ENCODE results near the gene CD58.
A peak's percentile ranks its signal among the peaks of the same experiment; 100 is the strongest.

The CD58 gene

GRCh38 chr1:116538544-116538943, 32.3 kb downstream of the CD58 start:
- DNase-seq (ENCODE audit: low spot score) = no peak

GRCh38 chr1:116537898-116538297, 32.9 kb downstream of the CD58 start:
- no peak for DNase-seq (ENCODE audit: low spot score)

GRCh38 chr1:116537040-116537831, 33.6 kb downstream of the CD58 start:
- no peak for DNase-seq (ENCODE audit: low spot score)

DNA sequence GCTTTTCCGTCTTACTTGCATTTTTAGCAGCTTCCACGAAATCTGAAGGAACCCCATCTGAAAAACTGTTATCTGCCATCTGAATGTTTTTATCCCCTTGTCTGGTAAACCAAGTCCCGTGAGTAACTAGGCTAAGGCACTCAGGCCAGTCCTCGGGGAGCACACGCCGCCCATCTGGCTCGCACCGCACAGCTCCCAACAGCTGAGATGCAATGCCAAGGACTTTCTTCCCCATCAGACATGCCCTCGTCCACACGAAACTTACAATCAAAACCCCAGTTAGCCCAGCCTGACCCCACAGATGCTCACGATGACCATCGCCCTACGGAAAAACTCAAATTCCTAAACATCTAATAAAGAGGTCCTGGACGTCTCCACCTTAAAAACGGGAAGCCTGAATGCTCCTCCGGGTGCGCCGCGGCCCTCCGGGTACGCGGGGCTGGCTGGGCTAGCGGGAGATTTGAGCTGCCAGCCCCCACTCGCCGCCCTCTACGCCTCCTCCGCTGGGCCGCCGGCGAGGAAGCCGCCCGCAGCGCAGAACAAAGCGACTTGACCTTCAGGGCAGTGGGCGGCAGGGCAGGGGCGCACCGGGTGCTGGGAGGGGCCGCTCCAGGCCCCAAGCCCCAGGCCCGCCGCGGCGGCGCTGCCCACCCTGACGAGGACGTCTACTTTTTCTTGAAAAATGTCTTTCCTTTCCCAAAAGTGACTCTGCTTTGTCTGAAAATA, 36.6 kb downstream of the CD58 start:
- no peak for DNase-seq (ENCODE audit: low spot score)

DNA sequence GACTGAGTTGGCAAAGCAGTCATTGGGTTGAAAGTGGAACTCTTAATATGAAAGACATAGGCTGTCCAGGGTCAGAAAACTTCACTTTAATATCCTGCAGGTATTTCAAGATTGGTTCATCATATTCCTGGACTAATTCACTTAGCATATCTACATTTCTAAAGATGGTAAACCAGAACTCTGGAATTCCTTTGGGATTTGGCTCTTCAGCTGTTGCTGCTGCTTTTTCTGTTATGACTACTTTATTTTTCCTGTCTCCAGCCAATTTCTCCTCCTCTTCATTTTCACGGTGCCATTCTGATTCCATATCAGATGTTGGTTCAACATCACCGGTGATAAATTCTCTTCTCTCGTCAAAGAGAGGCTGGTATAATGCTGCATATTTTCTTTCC, 37.4 kb downstream of the CD58 start:
- no peak for DNase-seq (ENCODE audit: low spot score)

GRCh38 chr1:116532671-116533428, 38.0 kb downstream of the CD58 start:
- DNase-seq (ENCODE audit: low spot score) = no peak

DNA sequence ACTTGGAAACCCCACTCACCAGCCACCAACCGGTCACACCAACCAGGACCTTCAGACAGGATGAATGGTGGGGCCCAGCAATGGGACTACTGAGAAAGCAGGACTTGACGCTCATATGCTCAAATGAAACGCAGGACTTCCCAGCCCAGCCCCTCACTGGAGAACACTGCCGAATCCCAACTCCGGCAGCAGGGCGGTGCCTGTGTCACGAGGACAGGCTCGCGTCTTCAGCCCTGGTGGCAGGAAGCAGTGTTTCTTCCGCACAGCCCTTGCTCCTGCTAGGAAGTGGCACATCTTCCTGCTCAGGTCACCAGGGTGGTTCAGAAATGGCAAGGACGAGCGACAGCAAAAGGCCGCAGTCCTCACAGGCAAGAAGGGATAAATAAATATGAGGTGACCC, 38.9 kb downstream of the CD58 start:
- no peak for DNase-seq (ENCODE audit: low spot score)

DNA sequence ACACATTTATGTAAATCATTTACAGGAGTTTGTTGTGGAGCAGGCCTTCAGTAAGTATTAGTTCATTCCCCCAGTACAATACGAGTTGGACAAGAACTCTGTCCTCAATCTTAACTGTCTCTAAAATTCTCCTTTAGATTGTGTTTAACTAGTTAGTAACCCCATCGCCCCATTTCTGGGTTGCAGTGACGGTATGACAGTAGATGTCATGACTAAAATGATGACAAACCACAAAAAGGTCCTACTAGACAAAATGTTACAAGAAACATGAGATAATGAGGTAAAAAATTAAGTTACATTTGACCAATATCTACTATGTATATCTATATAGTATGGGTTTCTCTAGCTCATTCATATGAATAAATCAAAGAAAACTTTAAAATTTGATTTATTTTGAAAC, 41.1 kb downstream of the CD58 start:
- no peak for DNase-seq (ENCODE audit: low spot score)

GRCh38 chr1:116529199-116529631, 41.6 kb downstream of the CD58 start:
- no peak for DNase-seq (ENCODE audit: low spot score)

DNA sequence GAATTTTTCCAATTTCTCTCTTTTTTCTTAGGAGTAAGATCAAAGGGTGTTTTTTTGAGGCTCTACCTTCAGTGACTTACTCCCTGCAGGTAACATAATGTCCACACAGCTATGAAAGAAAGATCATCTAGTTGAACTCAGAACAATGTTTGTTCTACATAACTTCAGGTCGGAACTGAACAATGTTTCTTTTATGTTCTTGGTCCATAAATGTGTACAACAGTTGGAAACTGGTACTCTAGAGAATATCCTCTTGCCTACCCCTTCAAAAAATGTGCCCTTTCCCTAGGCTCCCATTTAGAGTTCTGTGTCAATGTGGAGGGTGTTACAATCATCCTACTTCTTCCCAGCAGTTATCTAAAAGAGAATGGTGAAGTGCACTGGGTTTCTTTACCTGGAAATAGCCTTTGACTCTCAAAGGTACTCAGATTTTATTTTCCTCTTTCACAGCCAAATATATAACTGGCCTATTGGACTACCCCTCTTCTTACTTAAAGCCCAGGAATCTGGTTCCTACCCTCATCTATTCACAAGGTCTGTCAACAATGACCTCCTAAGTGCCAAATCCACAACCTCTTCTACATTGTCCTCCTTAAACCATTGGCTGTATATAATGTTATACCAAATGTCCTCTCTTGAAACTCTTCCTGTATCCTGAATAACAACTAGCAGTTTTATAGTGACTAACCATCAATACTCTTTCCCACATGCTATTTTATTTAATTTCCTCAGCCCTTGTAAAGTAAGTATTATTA, 42.3 kb downstream of the CD58 start:
- DNase-seq (ENCODE audit: low spot score) = no peak

DNA sequence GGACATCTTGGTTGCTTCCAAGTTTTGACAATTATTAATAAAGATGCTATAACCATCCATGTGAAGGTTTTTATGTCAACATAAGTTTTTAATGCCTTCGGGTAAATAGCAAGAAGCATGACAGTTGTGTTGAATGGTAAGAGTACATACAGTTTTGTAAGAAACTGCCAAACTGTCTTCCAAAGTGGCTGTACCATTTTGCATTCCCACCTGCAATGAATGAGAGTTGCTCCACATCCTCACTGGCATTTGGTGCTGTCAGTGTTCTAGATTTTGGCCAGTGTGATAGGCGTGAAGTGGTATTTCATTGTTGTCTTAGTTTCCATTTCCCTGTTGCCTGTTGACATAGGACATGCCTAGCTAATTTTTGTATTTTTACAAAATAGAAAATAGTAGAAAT, 45.4 kb downstream of the CD58 start:
- DNase-seq (ENCODE audit: low spot score) = no peak

- DNase-seq (ENCODE audit: low spot score) = no peak
Measured at GRCh38 chr1:116521186-116521585, 49.6 kb downstream of the CD58 start.

DNA sequence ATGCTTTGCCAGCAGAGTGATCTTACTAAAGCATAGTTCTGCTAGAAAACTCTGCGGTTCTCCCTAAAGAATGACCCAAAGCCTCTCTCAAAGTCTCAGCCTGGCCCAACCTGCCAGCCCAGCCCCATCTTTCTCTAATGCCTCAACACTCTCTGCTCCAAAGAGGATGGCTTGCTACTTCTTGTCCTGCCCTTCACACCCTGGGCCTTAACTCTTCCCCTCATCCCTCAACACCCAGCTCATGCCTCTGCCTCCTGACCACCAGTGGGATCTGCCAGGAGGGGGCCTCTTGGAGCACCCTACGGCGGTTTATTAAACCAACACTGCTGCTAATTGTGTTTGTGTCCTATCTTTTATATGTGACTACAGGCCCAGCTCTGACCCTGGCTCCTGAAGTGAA, 52.4 kb downstream of the CD58 start:
- DNase-seq (ENCODE audit: low spot score) = no peak

DNA sequence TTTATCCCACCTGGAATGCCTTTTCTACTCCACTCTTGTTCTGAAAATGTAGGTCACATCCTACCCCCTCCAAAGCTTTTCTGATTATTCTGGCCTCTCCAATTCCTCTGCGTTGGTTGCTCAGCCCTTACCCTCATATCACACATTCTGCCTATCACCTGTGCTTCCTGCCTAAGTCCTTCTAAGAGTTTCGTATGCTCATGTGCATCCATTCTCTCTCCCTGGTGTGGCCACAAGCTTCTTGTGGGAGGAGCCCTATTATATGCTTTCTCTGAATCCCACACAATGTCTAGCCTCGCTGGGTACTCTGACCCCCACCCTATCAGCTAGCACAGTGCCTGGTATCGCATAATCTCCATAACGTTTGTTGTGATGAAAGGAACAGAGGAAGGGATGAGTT, 54.2 kb downstream of the CD58 start:
- no peak for DNase-seq (ENCODE audit: low spot score)

- no peak for DNase-seq (ENCODE audit: low spot score)
Measured at GRCh38 chr1:116515702-116516101, 55.1 kb downstream of the CD58 start.

DNA sequence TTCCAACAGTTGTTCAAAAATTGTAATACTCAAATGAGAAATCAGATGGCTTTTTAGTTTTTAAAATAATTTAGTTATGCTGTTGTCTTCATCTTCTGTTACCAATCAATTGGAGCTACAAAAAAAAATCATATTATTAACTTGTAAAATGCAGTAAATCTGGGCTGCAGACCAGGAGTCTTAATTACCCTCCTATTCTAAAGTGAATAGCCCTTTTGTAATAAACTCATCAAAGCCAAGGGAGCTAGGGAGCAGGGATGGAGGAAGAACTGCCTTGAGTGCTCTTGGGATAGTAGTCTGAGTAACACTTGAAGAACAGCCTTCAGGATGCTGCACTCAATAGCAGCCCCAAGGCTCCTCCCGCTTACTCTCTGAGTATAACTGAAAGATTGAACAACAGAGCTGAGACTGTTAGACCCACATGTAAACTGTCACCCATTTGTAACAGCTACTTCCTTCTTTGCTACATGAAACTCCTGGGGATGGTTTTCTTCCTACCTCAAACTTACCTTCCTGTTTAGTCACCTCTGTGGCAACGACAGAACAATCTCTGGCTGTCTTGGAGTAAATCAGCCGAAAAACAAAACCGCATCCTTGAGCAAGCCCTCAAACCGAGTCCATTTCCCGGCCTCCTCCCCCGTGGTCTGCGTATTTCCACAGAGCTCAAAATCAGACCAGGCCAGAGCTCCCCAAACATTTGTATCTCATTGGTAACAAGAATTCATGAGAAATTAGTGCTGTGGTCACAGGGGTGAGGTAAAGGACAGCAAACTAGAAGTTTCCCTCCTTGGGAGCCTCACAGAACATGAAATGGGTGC, 55.9 kb downstream of the CD58 start:
- peak; percentile 33 for DNase-seq (ENCODE audit: low spot score)

DNA sequence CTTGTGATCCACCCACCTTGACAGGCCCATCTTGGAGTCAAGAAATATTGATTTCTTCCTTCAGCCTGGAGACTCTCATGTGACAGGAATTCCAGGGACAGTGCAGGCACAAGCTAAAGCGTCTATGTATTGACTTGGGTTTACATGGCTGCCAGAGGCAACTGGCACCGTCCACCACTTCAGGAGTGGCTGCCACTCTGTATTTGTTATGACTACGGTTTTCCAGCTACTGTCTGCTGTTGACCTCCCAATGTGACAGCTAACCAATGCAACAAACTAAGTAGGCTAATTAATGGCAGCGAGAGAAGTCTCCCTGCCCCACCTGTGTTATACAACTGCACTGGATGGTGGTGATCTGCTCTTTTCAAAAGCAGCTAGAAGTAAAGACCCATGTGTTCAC, 56.9 kb downstream of the CD58 start:
- no peak for DNase-seq (ENCODE audit: low spot score)

DNA sequence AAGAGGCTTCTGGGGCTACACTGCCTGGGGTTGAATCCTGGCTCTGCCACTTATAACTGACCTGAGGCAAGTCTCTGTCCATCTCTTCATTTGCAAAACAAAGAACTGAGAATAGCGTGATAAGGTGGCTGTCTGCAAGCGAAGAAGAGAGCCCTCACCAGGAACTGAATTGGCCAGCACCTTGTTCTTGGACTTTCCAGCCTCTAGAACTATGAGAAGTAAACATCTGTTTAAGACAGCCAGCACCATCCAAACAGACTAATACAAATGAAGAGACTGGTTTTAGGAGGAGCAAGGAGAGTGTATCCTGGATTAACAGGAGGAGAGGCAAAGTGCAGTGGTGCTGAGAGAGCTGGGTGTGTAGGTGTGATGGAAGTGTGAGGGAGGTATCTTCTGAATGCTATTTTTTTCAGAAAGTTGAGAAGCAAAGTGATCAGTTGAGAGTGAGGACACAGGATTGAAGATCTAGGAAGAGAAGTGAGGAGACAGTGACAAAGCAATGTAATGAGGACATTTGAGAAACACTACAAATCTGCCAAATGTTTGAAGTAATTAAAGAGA, 59.3 kb downstream of the CD58 start:
- DNase-seq (ENCODE audit: low spot score) = no peak

DNA sequence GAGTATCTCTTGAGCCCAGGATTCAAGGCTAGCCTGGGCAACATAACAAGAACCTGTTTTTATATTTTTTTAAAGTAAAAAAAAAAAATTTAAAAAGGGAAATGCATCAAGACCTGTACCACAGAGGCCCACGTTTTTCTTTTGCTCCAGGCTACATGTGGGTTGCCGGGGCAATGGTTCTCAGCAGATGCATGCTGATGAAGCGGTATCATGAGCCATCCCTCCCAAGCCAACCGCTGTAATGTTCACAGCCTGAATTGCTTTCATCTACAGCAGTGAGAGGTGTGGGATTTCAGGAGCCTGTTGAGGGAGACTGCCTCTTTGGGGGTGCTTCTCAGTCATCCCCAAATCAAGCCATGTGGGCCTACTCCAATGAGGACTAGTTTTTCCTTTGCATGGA, 60.5 kb downstream of the CD58 start:
- DNase-seq (ENCODE audit: low spot score) = no peak

GRCh38 chr1:116508984-116509980, 61.5 kb downstream of the CD58 start:
- no peak for DNase-seq (ENCODE audit: low spot score)
